Colonic mucosa (tissue), 4 donors: ENCODE measurements around the gene FKBP1B. TPM values are rescaled to one million over a fixed set of nuclear protein-coding genes. Genes with fewer than 3 reads are reported as not detected.
"Not testable (repeated sequence)": the region's sequence is repeated elsewhere in the genome, so short reads cannot be mapped to it uniquely, and the experiment has no call there.

Experiments used
- DNase-seq: peaks from one replicate; pipeline ENCODE4 v3.0.0-alpha.2; 2020
- H3K27ac ChIP-seq: fragments of 200-600 bp; one replicate; pipeline ENCODE4 v1.8.0; 2021
- H3K27me3 ChIP-seq: fragments of 200-600 bp; one replicate; pipeline ENCODE4 v1.8.0; 2021
- H3K36me3 ChIP-seq: fragments of 200-600 bp; one replicate; pipeline ENCODE4 v1.8.0; 2021
- H3K4me1 ChIP-seq: fragments of 200-600 bp; one replicate; pipeline ENCODE4 v1.8.0; 2021; ENCODE audit warnings: mild to moderate bottlenecking
- H3K4me3 ChIP-seq: fragments of 200-600 bp; one replicate; pipeline ENCODE4 v1.8.0; 2021
- H3K9ac ChIP-seq, 2 donors: one replicate each; pipeline ENCODE4 v1.7.0; 2013; ENCODE audit warnings: control low read depth in 2 of 2, low read depth in 2 of 2, low read length in 2 of 2
- H3K9me3 ChIP-seq: fragments of 200-600 bp; one replicate; pipeline ENCODE4 v1.8.0; 2021
- intact Hi-C: fragments of 100-400 bp; cut with DNase I; formaldehyde crosslinking; loops from one replicate; pipeline ENCODE4 v1.14.1; 2022
- total RNA-seq, 2 donors: library from RNA; stranded (reverse); fragmentation: NEBNext Ultra II Directional in 1 of 2; extraction: Animal tissue kit (Norgen Biotek cat#: 25700) in 1 of 2; gene quantifications; one replicate each; pipeline ENCODE4 v1.2.1, GENCODE V29; 2021
- TF ChIP-seq, protein P1 (sequence below): fragments of 200-600 bp; IDR thresholded peaks from one replicate; pipeline ENCODE4 v1.8.0; 2022; ENCODE audit warnings: antibody characterized with exemption, mild to moderate bottlenecking
- donor health status: healthy.
- donor health status: DM: no; HTN: no; CAD: no.
- donor health status: DM: no; HTN: no; CAD: no.

Gene FKBP1B
- total RNA-seq, 2 donors from 2014 or later: 8.0 to 11.8 TPM

DNA sequence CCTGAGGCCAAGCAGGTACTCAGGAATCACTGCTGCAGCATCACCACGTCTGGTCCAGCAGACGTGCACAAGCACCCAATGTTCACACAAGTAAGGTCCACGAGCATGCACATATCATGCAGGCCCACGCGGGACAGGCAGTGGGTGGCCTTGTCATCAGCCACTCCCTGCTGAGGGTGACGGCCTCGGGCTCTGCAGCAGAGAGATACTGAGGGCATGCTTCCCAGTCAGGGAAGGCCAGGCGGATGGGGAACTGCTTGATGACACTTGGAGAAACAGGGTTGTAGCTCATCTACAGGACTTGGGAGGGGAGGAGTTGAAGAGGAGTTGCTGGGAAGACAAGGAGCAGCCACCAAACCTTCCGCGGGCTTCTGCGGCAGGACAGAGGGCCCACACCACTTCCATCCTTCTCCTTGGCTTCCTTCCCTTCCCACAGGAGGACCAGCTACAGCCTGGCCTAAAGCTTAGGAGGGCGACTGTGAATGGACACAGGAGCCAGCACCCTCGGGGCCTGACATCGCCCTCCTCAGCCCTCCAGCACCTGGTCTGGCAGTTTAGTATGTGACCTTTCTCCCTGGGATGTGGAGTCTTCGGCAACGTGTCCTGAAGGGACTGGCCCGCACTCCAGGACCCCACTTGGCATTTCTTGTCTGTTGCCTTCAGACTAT is 24.4 kb upstream of the FKBP1B start:
- no peaks in the 10 kb centered on the region for H3K27me3 ChIP-seq
- no peak overlapping the region for H3K27ac ChIP-seq
- intact Hi-C loops: loop anchor here (5.0 kb wide), 1 partner anchor 137 kb away; no protein-coding TSS in a partner anchor
- H3K4me3 ChIP-seq: no peak overlapping the region
- TF ChIP-seq, protein P1, sequence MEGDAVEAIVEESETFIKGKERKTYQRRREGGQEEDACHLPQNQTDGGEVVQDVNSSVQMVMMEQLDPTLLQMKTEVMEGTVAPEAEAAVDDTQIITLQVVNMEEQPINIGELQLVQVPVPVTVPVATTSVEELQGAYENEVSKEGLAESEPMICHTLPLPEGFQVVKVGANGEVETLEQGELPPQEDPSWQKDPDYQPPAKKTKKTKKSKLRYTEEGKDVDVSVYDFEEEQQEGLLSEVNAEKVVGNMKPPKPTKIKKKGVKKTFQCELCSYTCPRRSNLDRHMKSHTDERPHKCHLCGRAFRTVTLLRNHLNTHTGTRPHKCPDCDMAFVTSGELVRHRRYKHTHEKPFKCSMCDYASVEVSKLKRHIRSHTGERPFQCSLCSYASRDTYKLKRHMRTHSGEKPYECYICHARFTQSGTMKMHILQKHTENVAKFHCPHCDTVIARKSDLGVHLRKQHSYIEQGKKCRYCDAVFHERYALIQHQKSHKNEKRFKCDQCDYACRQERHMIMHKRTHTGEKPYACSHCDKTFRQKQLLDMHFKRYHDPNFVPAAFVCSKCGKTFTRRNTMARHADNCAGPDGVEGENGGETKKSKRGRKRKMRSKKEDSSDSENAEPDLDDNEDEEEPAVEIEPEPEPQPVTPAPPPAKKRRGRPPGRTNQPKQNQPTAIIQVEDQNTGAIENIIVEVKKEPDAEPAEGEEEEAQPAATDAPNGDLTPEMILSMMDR: no peak
- H3K4me1 ChIP-seq: no peaks in the 10 kb centered on the region
- H3K9me3 ChIP-seq: no peaks in the 10 kb centered on the region
- no peaks in the 10 kb centered on the region for H3K36me3 ChIP-seq
- no peak for DNase-seq
- H3K9ac ChIP-seq: no peak overlapping the region

DNA sequence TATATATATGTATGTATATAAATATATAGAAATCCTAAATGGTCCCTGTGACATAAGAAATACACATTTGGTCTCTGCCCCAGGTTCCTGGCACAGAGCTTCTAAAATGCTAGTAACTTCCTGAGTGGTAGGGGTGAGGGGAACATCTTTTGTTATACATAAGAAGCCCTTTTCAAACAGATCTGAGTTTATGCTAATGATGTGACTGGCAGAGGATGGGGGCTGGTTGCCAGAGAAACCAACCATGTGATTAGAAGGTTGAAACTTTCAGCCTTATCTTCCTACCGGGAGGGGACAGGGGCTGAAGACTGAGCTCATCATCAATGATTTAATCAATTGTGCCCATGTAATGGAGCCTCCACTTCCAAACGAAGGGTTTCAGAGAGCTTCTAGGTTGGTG is 23.3 kb upstream of the FKBP1B start:
- DNase-seq: no peak
- H3K9me3 ChIP-seq: no peaks in the 10 kb centered on the region
- H3K36me3 ChIP-seq: no peaks in the 10 kb centered on the region
- H3K4me3 ChIP-seq: no peak overlapping the region
- H3K27me3 ChIP-seq: no peaks in the 10 kb centered on the region
- H3K9ac ChIP-seq: no peak overlapping the region
- TF ChIP-seq, protein P1: no peak
- H3K27ac ChIP-seq: no peak overlapping the region
- no peaks in the 10 kb centered on the region for H3K4me1 ChIP-seq
- intact Hi-C loops: no loop called here

DNA sequence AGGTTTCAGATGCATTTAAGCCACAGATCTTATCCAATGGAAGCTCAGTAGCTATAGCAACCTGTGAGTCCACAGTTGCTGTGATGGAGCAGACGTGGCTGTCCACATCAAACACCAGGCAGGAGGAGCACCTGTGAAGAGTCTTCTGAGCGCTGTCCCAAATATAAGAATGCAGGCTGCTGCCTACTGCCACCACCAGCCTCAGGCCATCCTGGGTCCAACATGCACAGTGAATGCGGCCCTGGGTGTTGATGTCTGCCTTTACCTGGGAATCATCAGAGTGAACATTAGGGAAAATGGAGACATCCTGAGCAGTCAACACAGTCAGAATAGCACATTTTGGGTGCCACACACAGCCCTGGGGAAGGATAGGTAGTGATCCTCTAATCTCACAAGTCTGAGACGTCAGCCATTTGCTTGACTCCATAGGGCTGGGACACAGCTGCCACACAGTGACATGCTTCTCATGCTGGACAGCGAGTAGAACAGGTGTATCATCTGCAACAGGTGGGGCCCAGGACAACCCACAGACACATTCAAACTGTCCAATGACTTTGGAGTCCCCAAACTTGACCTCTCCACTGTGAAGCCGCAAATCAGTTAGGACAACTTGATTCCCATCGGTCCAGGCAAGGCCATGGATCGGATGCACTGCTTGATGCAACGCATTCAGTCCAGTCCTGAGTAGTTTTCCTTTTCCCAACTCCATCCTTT is 10.6 kb upstream of the FKBP1B start:
- Histone ChIP-seq H3K9me3 (no peaks in the 10 kb centered on the region), H3K27ac (no peak overlapping the region), H3K4me1 (no peaks in the 10 kb centered on the region), H3K4me3 (no peak overlapping the region), H3K36me3 (no peaks in the 10 kb centered on the region), H3K9ac (no peak overlapping the region), H3K27me3 (no peaks in the 10 kb centered on the region)
- TF ChIP-seq, protein P1: no peak
- intact Hi-C loops: no loop called here
- no peak for DNase-seq

DNA sequence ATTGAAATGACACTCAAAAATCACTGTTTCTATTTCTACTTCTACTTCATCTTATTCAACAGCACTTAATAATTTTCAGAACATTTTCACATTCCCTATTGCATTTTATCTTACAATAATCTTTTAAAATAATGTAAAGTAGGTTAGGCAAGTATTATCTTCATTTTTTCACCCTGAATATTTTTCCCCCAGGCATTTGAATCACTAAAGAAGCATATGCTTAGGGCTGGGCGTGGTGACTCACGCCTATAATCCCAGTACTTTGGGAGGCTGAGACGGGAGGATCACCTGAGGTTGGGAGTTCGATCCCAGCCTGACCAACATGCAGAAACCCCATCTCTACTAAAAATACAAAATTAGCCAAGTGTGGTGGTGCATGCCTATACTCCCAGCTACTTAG is 9.0 kb upstream of the FKBP1B start:
- no peak overlapping the region for H3K4me3 ChIP-seq
- no peaks in the 10 kb centered on the region for H3K9me3 ChIP-seq
- intact Hi-C loops: no loop called here
- no peak for DNase-seq
- H3K9ac ChIP-seq: no peak overlapping the region
- TF ChIP-seq, protein P1: no peak
- no peaks in the 10 kb centered on the region for H3K36me3 ChIP-seq
- H3K27ac ChIP-seq: no peak overlapping the region
- no peaks in the 10 kb centered on the region for H3K27me3 ChIP-seq
- H3K4me1 ChIP-seq: no peaks in the 10 kb centered on the region

DNA sequence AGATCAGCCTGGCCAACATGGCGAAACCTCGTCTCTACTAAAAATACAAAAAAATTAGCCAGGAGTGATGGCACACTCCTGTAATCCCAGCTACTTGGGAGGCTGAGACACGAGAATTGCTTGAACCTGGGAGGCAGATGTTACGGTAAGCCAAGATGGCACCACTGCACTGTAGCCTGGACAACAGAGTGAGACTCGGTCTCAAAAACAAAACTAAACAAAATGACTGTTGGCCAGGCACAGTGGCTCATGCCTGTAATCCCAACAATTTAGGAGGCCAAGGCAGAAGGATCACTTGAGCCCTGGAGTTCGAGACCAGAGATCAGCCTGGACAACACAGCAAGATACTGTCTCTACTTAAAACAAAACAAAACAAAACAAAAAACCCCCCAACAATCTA is 6.4 kb upstream of the FKBP1B start:
- H3K27ac ChIP-seq, H3K27me3 ChIP-seq, H3K4me3 ChIP-seq, H3K9me3 ChIP-seq, H3K9ac ChIP-seq, intact Hi-C loops, H3K36me3 ChIP-seq, DNase-seq: not testable (repeated sequence)
- peaks cover 11% of the 10 kb centered on the region for H3K4me1 ChIP-seq
